Activated naive CD4-positive, alpha-beta T cell treated with anti-CD3 and anti-CD28 coated beads, Interleukin-2, amount 10 ng/mL, durations not matched to agents 5 hours and 36 hours (primary cell): ENCODE measurements around the gene CNOT6L. TPM values are rescaled to one million over a fixed set of nuclear protein-coding genes. Genes with fewer than 3 reads are reported as not detected.

Source experiments
- total RNA-seq, 2 experiments: library from RNA; stranded (reverse); gene quantifications; one replicate each; pipeline ENCODE4 v1.2.3, GENCODE V29; 2021

CNOT6L gene
- total RNA-seq = 100 to 1,000 TPM; 117 to 123 TPM

DNA sequence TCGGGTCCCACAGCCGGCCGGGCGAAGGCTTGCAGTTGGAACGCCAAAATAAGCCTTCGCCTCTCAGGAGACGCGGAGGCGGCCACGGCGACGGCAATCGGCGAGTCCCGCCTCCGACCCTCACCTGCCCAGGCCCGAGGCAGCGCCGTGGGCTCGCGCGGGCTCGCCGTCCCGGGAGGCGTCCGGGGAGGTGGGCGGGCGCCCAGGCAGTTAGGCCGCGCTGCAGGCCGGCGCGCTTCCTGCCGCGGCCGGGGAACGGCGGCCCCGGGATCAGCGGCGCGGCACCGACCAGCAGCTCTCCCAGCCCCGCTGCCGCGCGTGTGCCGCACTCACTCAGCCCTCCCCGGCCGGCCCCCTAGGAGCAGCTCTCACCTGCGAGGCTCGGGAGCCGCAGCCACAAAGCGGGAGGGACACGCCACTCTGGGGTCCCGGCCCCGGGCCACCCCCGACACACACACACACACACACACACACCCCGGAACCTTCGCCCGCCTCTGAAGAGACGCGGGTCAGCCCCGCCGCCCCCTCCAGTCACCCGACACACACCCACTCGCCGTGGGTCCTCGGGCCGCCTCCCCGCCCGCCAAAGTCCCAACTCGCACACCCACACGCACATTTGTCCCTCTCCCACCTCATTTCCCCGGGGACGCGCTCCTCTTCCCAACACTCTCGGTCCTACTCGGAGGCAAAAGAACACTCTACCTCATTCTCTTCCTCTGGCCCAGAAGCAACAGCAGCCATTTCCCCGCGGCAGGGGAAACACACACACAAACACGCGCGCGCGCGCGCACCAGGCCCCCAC is at the start of gene CNOT6L:
Gene CNOT6L (minus strand): TSS at position 767 of the 802 bp plus-strand sequence. CDS start 60 bp downstream, at position 707.

GRCh38 chr4:77862478-77863216 is 43.5 kb upstream of the CNOT6L start, which contains the start of gene MRPL1:
Gene MRPL1, plus strand, starts transcription at chr4:77862830. Its CDS starts 19 bp downstream, at chr4:77862849.

Other genes starting within 250 kb of the CNOT6L start
- gene CXCL13, start 213.5 kb downstream of the CNOT6L start, total RNA-seq = not detected
- 10 to 100 TPM; 25.7 to 26.6 TPM for gene MRPL1, start 43.5 kb upstream of the CNOT6L start, total RNA-seq
- not detected for gene FRAS1, start 238.0 kb upstream of the CNOT6L start, total RNA-seq